H1 (cell line): ENCODE data around the gene FCRL4. TPM values are rescaled to one million over a fixed set of nuclear protein-coding genes. Genes with fewer than 3 reads are reported as not detected.
A peak's percentile ranks its signal among the peaks of the same experiment; 100 is the strongest.

Source experiments
- CTCF ChIA-PET: fragments of 300-600 bp; sonication (Branson Sonifier 250); formaldehyde crosslinking; loops from one replicate; lab custom pipeline; 2021; ENCODE audit not compliant: partially characterized antibody; lab: Charles Lee
- POLR2A ChIA-PET: fragments of 300-600 bp; sonication (Branson Sonifier 250); formaldehyde crosslinking; loops from one replicate; lab custom pipeline; 2021; ENCODE audit warnings: inconsistent platforms; ENCODE audit not compliant: partially characterized antibody; lab: Charles Lee
- DNase-seq, 2 experiments: peaks; one replicate each; pipeline versions ENCODE4 v3.0.0 to v3.0.0-alpha.2; 2010 to 2022; ENCODE audit warnings: low spot score in 2 of 2, low read depth in 1 of 2, mixed read lengths in 1 of 2
- FAIRE-seq: peaks from 2 replicates; lab custom pipeline; 2011; peaks lifted over from hg19 to GRCh38; lab: Jason Lieb, UNC
- H2AFZ ChIP-seq: 2 replicates; pipeline ENCODE4 v1.8.1; 2012; ENCODE audit warnings: low read length, inconsistent platforms
- H2AK5ac ChIP-seq: 2 replicates; pipeline ENCODE4 v1.6.1; 2013; ENCODE audit warnings: low read depth, low read length
- H2BK120ac ChIP-seq: replicated peaks from 2 replicates; pipeline ENCODE3; 2013; ENCODE audit warnings: low read depth, low read length, inconsistent platforms
- H2BK12ac ChIP-seq: 2 replicates; pipeline ENCODE4 v1.6.1; 2013; ENCODE audit warnings: low read depth, low read length
- H2BK15ac ChIP-seq: 2 replicates; pipeline ENCODE4 v1.6.1; 2013; ENCODE audit warnings: low read length
- H2BK20ac ChIP-seq: 2 replicates; pipeline ENCODE4 v1.6.1; 2013; ENCODE audit warnings: low read length
- H2BK5ac ChIP-seq: 2 replicates; pipeline ENCODE4 v1.6.1; 2013; ENCODE audit warnings: low read depth, low read length
- H3K14ac ChIP-seq: 2 replicates; pipeline ENCODE4 v1.6.1; 2013; ENCODE audit warnings: inconsistent platforms; ENCODE audit not compliant: insufficient read length
- H3K18ac ChIP-seq: 2 replicates; pipeline ENCODE4 v1.6.1; 2013; ENCODE audit warnings: low read length; ENCODE audit errors: extremely low read depth
- H3K23ac ChIP-seq: 2 replicates; pipeline ENCODE4 v1.6.1; 2013; ENCODE audit warnings: inconsistent platforms; ENCODE audit not compliant: insufficient read length
- H3K23me2 ChIP-seq: 2 replicates; pipeline ENCODE4 v1.6.1; 2013; ENCODE audit warnings: low read depth, low read length
- H3K27ac ChIP-seq: 2 replicates; pipeline ENCODE4 v1.6.1; 2011; ENCODE audit warnings: low read depth, low read length, inconsistent platforms
- H3K27me3 ChIP-seq, 4 experiments: replicated peaks in 1 of 4; 1 replicate in 1 of 4; 2 replicates in 3 of 4; pipeline versions ENCODE4 v1.6.1 to v1.8.1; 2011 to 2013; ENCODE audit warnings: low read length in 3 of 4, mild to moderate bottlenecking in 3 of 4, inconsistent platforms in 2 of 4, mixed read lengths in 2 of 4, moderate library complexity in 1 of 4; ENCODE audit not compliant: control insufficient read depth in 3 of 4, insufficient read depth in 3 of 4; ENCODE audit errors: extremely low read depth in 1 of 4
- H3K36me3 ChIP-seq, 4 experiments: 2 replicates each; pipeline versions ENCODE4 v1.6.1 to v1.8.1; 2011 to 2013; ENCODE audit warnings: mild to moderate bottlenecking in 4 of 4, low read length in 3 of 4, moderate library complexity in 2 of 4, control low read depth in 1 of 4, inconsistent platforms in 1 of 4; ENCODE audit not compliant: insufficient read depth in 4 of 4, control insufficient read depth in 2 of 4
- H3K4ac ChIP-seq: replicated peaks from 2 replicates; pipeline ENCODE3; 2013; ENCODE audit warnings: low read length, low read depth, mixed read lengths, inconsistent platforms; ENCODE audit not compliant: insufficient read length
- H3K4me1 ChIP-seq, 4 experiments: replicated peaks in 1 of 4; 1 replicate in 1 of 4; 2 replicates in 3 of 4; pipeline versions ENCODE4 v1.6.1 to v1.8.1; 2011 to 2013; ENCODE audit warnings: low read length in 3 of 4, inconsistent platforms in 2 of 4, mixed read lengths in 1 of 4; ENCODE audit not compliant: insufficient read depth in 4 of 4, control insufficient read depth in 3 of 4
- H3K4me2 ChIP-seq, 2 experiments: 2 replicates each; pipeline versions ENCODE4 v1.6.1 to v1.8.1; 2011 to 2013; ENCODE audit warnings: low read depth in 2 of 2, low read length in 2 of 2, control low read depth in 1 of 2, inconsistent platforms in 1 of 2, mild to moderate bottlenecking in 1 of 2; ENCODE audit not compliant: insufficient read depth in 1 of 2
- H3K4me3 ChIP-seq, 4 experiments: fragments of 200-600, 300-600 bp in 1 of 4; sonication (generic), shearing (Covaris generic), sonication (Bioruptor Twin) in 1 of 4; 2 replicates each; pipeline versions ENCODE4 v1.5.1 to v1.8.1; 2011 to 2016; ENCODE audit warnings: low read length in 4 of 4, low read depth in 3 of 4, control low read depth in 2 of 4, inconsistent platforms in 2 of 4, mild to moderate bottlenecking in 2 of 4, mixed read lengths in 1 of 4, moderate library complexity in 1 of 4; ENCODE audit not compliant: insufficient read depth in 2 of 4; ENCODE audit errors: extremely low read depth in 1 of 4
- H3K56ac ChIP-seq: replicated peaks from 2 replicates; pipeline ENCODE3; 2013; ENCODE audit warnings: low read depth, mild to moderate bottlenecking, mixed read lengths, low read length, inconsistent platforms; ENCODE audit not compliant: insufficient read length
- H3K79me1 ChIP-seq: 2 replicates; pipeline ENCODE4 v1.6.1; 2013; ENCODE audit warnings: low read depth, low read length, control low read depth
- H3K79me2 ChIP-seq, 2 experiments: 2 replicates each; pipeline versions ENCODE4 v1.6.1 to v1.8.1; 2012 to 2013; ENCODE audit warnings: low read length in 2 of 2, mild to moderate bottlenecking in 2 of 2, inconsistent platforms in 1 of 2; ENCODE audit not compliant: insufficient read depth in 2 of 2, control insufficient read depth in 1 of 2
- H3K9ac ChIP-seq, 4 experiments: replicated peaks in 1 of 4; 1 replicate in 1 of 4; 2 replicates in 3 of 4; pipeline versions ENCODE4 v1.6.1 to v1.8.1; 2011 to 2013; ENCODE audit warnings: low read depth in 3 of 4, low read length in 3 of 4, control low read depth in 2 of 4, mild to moderate bottlenecking in 2 of 4, moderate library complexity in 2 of 4, inconsistent platforms in 1 of 4; ENCODE audit errors: extremely low read depth in 1 of 4
- H3K9me3 ChIP-seq, 2 experiments: 2 replicates each; pipeline versions ENCODE4 v1.6.1 to v1.8.1; 2012 to 2013; ENCODE audit warnings: mild to moderate bottlenecking in 2 of 2, moderate library complexity in 2 of 2, control low read depth in 1 of 2, inconsistent platforms in 1 of 2, low read depth in 1 of 2, low read length in 1 of 2, mixed read lengths in 1 of 2; ENCODE audit not compliant: insufficient read depth in 2 of 2
- H4K20me1 ChIP-seq, 2 experiments: replicated peaks in 1 of 2; 2 replicates each; pipeline versions ENCODE3 to v1.8.1; 2011 to 2013; ENCODE audit warnings: inconsistent platforms in 2 of 2, low read length in 2 of 2, mild to moderate bottlenecking in 1 of 2; ENCODE audit not compliant: insufficient read depth in 2 of 2, control insufficient read depth in 1 of 2
- H4K5ac ChIP-seq: 2 replicates; pipeline ENCODE4 v1.6.1; 2013; ENCODE audit warnings: low read length, low read depth, mixed read lengths, inconsistent platforms; ENCODE audit not compliant: insufficient read length
- H4K8ac ChIP-seq: 2 replicates; pipeline ENCODE4 v1.8.0; 2013; ENCODE audit warnings: mild to moderate bottlenecking, moderate library complexity, low read length, inconsistent platforms; ENCODE audit not compliant: insufficient read depth; ENCODE audit errors: extremely low read depth
- H4K91ac ChIP-seq: replicated peaks from 2 replicates; pipeline ENCODE3; 2013; ENCODE audit warnings: low read length, mixed read lengths, inconsistent platforms; ENCODE audit not compliant: insufficient read length
- CBX8 ChIP-seq: fragments of 300-800, 300-1000 bp; sonication (generic); IDR thresholded peaks from 2 replicates; pipeline ENCODE4 v1.7.1; 2016; ENCODE audit warnings: low read depth, low read length, borderline replicate concordance
- NANOG ChIP-seq: IDR thresholded peaks from 2 replicates; pipeline ENCODE4 v1.6.1; 2011; ENCODE audit warnings: low read length, low read depth, mild to moderate bottlenecking, inconsistent platforms; ENCODE audit not compliant: insufficient read depth, poor library complexity, severe bottlenecking
- TAF1 ChIP-seq: IDR thresholded peaks from 2 replicates; pipeline ENCODE4 v1.6.1; 2011; ENCODE audit warnings: mild to moderate bottlenecking, low read depth, low read length
- WGBS, 2 experiments: shearing (Covaris generic) in 1 of 2; methylation state at CpG; one replicate each; pipeline versions ENCODE4 v1.1.6 to v1.1.7; 2013 to 2015; ENCODE audit warnings: low lambda C conversion rate in 2 of 2, mixed read lengths in 2 of 2, inconsistent platforms in 1 of 2, low coverage in 1 of 2, missing lambda C conversion rate in 1 of 2; ENCODE audit not compliant: insufficient replicate concordance in 2 of 2, insufficient coverage in 1 of 2, insufficient read length in 1 of 2; ENCODE audit errors: extremely low coverage in 1 of 2, missing lambda C conversion rate in 1 of 2; 5-methylcytosine and 5-hydroxymethylcytosine counted together
- polyA plus RNA-seq, 7 experiments: library from polyadenylated mRNA; depleted of rRNA in 3 of 7; stranded (reverse) in 5 of 7; unstranded in 2 of 7; fragments of >200 nt in 5 of 7; fragments of 200-250 nt in 2 of 7; gene quantifications; 1 replicate in 5 of 7; 2 replicates in 1 of 7; 4 replicates in 1 of 7; pipeline versions ENCODE4 v1.2.1 to v1.2.3, GENCODE V29; 2011 to 2013; ENCODE audit warnings: missing spikeins in 2 of 7, mixed read lengths in 2 of 7
- total RNA-seq: library from RNA; stranded (reverse); fragmentation: NEBNext Ultra II Directional; extraction: Animal tissue kit (Norgen Biotek cat#: 25700); gene quantifications from 2 replicates; pipeline ENCODE4 v1.2.1, GENCODE V29; 2021

Gene FCRL4
- total and polyA plus RNA-seq, 2 of the 8 experiments (the other 6 are each of a cell fraction or from before 2014, with no cell fraction given), result not detected

DNA sequence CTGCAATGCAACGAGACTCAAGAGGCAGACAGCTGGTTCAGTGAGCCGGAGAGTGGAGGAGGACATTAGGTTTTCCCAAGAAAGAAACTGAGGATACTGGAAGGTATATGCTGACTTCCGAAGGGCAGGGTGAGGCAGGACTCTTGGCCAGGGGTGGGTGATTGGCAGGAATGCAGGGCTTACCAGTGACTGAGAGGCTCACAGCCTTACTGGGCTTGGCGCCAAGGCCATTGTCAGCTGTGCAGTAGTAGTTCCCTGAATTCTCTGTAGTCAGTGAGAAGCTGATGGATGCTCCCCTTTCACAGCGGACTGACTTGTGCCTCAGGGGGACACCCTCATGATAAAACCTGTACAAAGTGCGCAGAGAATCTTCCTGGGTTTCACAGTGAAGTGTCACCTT, 55.2 kb downstream of the FCRL4 start:
- no peak overlapping the region for H2AK5ac ChIP-seq
- no peak overlapping the region for H3K23ac ChIP-seq
- H3K27ac ChIP-seq, result no peak overlapping the region
- TF ChIP-seq TAF1 (no peak), CBX8 (no peak), NANOG (no peak)
- 90% methylated on average over 6 of the region's 6 CpGs; no CpG with 5 or more reads in 1 of the 2 experiments for WGBS, 2 experiments
- no peak overlapping the region for H3K14ac ChIP-seq
- H4K91ac ChIP-seq, result peak overlapping the region; percentile 76
- no peaks in the 10 kb centered on the region for H3K79me2 ChIP-seq
- H3K4me1 ChIP-seq, result peaks cover 0 to 14% (median 4%) of the 10 kb centered on the region in 4 experiments; a peak in 5 of 7 replicates
- H4K20me1 ChIP-seq, result no peaks in the 10 kb centered on the region
- ChIA-PET POLR2A (no interaction called here), CTCF (no interaction called here)
- H2BK120ac ChIP-seq, result no peak overlapping the region
- no peak for FAIRE-seq
- H2BK5ac ChIP-seq, result no peak overlapping the region
- H3K4me3 ChIP-seq, result no peak overlapping the region
- no peak overlapping the region for H3K9ac ChIP-seq
- H2BK12ac ChIP-seq, result peak overlapping the region; percentile 39; the same call in 1 of the 2 replicates
- no peaks in the 10 kb centered on the region for H3K36me3 ChIP-seq
- H3K4ac ChIP-seq, result no peak overlapping the region
- no peaks in the 10 kb centered on the region for H3K79me1 ChIP-seq
- no peaks in the 10 kb centered on the region for H3K23me2 ChIP-seq
- no peak overlapping the region; the same call in 1 of the 2 replicates for H3K18ac ChIP-seq
- no peak overlapping the region for H4K5ac ChIP-seq
- peaks cover 4 to 7% of the 10 kb centered on the region in 2 experiments; a peak in 1 of 4 replicates for H3K9me3 ChIP-seq
- H2AFZ ChIP-seq, result no peak overlapping the region
- H3K56ac ChIP-seq, result no peak overlapping the region
- H4K8ac ChIP-seq, result no peak overlapping the region
- no peak overlapping the region for H3K4me2 ChIP-seq
- DNase-seq, result no peak
- H3K27me3 ChIP-seq, result no peaks in the 10 kb centered on the region
- H2BK15ac ChIP-seq, result 0 out of 2 replicates have a peak overlapping the region, but pooled peaks have one; percentile 21
- peak overlapping the region; percentile 62; the same call in 1 of the 2 replicates for H2BK20ac ChIP-seq
